ENCODE results near the gene C14orf180.

DNA sequence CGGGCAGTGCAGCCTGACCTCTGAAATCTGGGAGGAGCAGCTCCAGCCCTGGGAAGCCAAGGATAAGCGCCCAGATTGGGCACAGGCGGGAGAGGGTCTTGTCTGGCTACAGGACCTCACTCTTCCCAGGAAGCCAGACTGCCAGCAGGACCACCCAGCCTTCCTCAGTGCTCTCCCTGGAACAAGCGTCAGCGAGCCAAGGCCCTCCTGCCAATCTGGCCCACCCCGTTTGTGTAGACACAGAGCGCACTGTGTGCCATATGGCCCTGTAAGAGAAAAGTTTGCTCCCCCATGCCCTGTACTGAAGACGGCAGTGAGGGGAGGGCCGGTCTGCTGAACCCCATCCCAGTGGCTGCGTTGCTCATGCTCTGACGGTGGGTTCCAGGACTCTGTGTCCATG, 1.2 kb upstream of the C14orf180 start:
- TF ChIP-seq CTCF (conservative IDR thresholded peaks at IDR 0.05; ENCODE audit: low read depth, low read length) (no peak), EZH2phosphoT487 (IDR thresholded peaks at IDR 0.05; ENCODE audit: borderline replicate concordance, low read length) (no peak), EZH2 (IDR thresholded peaks at IDR 0.05; ENCODE audit: low read length, unreplicated experiment) (no peak)
